ENCODE results near the gene SLCO1A2. TPM values are rescaled to one million over a fixed set of nuclear protein-coding genes. Genes with fewer than 3 reads are reported as not detected.
"Not testable (repeated sequence)": the region's sequence is repeated elsewhere in the genome, so short reads cannot be mapped to it uniquely, and the experiment has no call there.

The SLCO1A2 gene, protein sequence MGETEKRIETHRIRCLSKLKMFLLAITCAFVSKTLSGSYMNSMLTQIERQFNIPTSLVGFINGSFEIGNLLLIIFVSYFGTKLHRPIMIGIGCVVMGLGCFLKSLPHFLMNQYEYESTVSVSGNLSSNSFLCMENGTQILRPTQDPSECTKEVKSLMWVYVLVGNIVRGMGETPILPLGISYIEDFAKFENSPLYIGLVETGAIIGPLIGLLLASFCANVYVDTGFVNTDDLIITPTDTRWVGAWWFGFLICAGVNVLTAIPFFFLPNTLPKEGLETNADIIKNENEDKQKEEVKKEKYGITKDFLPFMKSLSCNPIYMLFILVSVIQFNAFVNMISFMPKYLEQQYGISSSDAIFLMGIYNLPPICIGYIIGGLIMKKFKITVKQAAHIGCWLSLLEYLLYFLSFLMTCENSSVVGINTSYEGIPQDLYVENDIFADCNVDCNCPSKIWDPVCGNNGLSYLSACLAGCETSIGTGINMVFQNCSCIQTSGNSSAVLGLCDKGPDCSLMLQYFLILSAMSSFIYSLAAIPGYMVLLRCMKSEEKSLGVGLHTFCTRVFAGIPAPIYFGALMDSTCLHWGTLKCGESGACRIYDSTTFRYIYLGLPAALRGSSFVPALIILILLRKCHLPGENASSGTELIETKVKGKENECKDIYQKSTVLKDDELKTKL
- total RNA-seq = not detected

GRCh38 chr12:21334771-21335325 lies at the start of gene SLCO1A2:
Gene SLCO1A2 (minus strand): TSS chr12:21334917. CDS start chr12:21334647, 270 bp downstream.
- Mint-ChIP-seq H3K27ac (no peak within 1 kb of the TSS), H3K36me3 (ENCODE audit: insufficient read depth in 2 of 2) (peaks cover 0 to 2% of the 10 kb centered on the region in 2 donors), H3K9me3 (peaks cover 0 to 1% of the 10 kb centered on the region in 2 donors), H3K4me1 (ENCODE audit: low read depth) (no peaks in the 10 kb centered on the region), H3K4me3 (no peak within 1 kb of the TSS), H3K27me3 (ENCODE audit: low read depth) (no peaks in the 10 kb centered on the region)
- ATAC-seq (replicated peaks in 1 of 2) = no peak
- no peak for DNase-seq

GRCh38 chr12:21384261-21384660 lies 49.5 kb upstream of the SLCO1A2 start:
- no peaks in the 10 kb centered on the region for H3K9me3 Mint-ChIP-seq
- no peak overlapping the region for H3K27ac Mint-ChIP-seq
- no peaks in the 10 kb centered on the region for H3K4me1 Mint-ChIP-seq (ENCODE audit: low read depth)
- no peaks in the 10 kb centered on the region for H3K36me3 Mint-ChIP-seq (ENCODE audit: insufficient read depth in 2 of 2)
- H3K27me3 Mint-ChIP-seq (ENCODE audit: low read depth) = peaks cover 6% of the 10 kb centered on the region
- DNase-seq = no peak
- no peak for ATAC-seq (replicated peaks in 1 of 2)
- no peak overlapping the region for H3K4me3 Mint-ChIP-seq

DNA sequence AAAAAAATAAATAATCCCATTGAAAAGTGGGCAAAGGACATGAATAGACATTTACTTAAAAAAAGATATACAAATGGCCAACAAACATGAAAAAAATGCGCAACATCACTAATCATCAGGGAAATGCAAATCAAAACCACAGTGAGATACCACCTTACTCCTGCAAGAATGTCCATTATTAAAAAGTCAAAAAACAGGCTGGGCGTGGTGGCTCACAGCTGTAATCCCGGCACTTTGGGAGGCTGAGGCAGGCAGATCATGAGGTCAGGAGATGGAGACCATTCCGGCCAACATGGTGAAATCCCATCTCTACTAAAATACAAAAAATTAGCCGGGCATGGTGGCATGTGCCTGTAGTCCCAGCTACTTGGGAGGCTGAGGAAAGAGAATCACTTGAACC lies 46.6 kb upstream of the SLCO1A2 start:
- H3K4me1 Mint-ChIP-seq (ENCODE audit: low read depth); H3K9me3 Mint-ChIP-seq; DNase-seq; ATAC-seq (replicated peaks in 1 of 2); H3K27ac Mint-ChIP-seq; H3K36me3 Mint-ChIP-seq (ENCODE audit: insufficient read depth in 2 of 2); H3K27me3 Mint-ChIP-seq (ENCODE audit: low read depth); H3K4me3 Mint-ChIP-seq: not testable (repeated sequence)

DNA sequence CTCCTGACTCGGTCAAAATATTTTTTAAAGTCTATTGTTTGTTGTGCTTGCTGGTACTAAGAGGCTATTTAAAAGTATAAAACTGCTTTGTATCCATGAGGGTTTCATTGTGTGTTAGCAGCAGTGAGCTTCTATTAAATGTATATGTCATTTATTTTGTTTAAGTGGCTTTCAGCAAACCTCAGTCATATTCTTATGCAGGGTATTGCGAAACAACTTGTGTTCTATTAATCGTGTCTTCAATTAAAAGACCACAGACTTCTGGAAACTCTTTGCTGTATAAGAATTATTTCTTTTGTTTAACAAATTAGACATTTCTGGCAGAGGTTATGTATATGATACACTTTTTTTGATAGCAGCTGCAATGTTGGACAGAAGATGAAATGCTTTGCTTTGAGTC lies 44.5 kb upstream of the SLCO1A2 start:
- no peaks in the 10 kb centered on the region for H3K9me3 Mint-ChIP-seq
- H3K36me3 Mint-ChIP-seq (ENCODE audit: insufficient read depth in 2 of 2) = no peaks in the 10 kb centered on the region
- H3K27ac Mint-ChIP-seq = no peak overlapping the region
- DNase-seq = no peak
- no peaks in the 10 kb centered on the region for H3K4me1 Mint-ChIP-seq (ENCODE audit: low read depth)
- H3K27me3 Mint-ChIP-seq (ENCODE audit: low read depth) = peaks cover 6% of the 10 kb centered on the region
- no peak for ATAC-seq (replicated peaks in 1 of 2)
- no peak overlapping the region for H3K4me3 Mint-ChIP-seq

DNA sequence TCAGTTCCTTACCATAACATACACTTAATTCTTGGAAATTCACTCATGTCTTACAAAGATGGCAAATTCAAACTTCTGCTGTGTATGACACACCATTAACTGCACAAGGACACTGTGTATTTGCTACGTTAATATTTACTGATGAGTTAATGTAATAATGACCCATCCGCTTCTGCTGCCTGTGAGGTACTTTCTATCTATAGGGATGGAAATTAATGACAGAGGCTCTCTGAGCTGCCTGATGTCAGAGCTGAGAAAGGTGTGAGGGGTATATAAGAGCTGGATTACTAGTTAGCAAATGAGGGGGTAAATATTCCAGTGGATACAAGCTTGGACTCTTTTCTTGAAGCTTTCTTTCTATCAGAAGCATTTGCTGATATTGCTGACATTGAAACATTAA lies 37.9 kb upstream of the SLCO1A2 start, which contains the start of gene IAPP:
IAPP (plus strand) TSS at position 301 of the 400 bp plus-strand sequence. CDS start 450 bp downstream, outside the sequence.
- no peaks in the 10 kb centered on the region for H3K9me3 Mint-ChIP-seq
- no peak within 1 kb of the TSS for H3K4me3 Mint-ChIP-seq

DNA sequence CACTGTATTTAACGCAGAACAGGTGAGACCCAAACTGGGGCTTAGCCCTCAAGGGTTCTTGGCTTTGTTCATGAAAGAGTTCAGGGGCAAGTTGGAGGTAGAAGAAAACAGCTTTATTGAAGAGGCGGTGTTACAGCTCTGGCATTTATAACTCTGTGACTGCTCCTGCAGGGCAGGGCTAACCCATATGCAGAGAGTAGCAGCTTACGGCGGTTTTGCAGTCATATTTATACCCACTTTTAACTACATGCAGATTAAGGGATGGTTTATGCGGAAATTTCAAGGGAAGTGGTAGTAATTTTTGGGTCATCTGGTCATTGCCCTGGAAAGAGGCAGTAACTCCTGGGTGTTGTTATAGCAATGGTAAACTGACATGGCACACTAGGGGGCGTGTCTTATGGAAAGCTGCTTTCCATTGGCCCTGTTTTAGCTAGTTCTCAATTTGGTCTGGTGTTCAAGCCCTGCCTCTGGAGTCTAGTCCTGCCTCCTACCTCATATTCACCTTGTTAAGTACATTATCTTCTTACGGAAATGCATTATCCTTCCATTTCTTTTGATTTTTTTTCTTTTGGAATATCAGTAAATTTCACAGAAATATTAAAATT lies 36.2 kb upstream of the SLCO1A2 start:
- peaks cover 5% of the 10 kb centered on the region for H3K4me1 Mint-ChIP-seq (ENCODE audit: low read depth)
- ATAC-seq (replicated peaks in 1 of 2) = no peak
- H3K27ac Mint-ChIP-seq = no peak overlapping the region
- no peak overlapping the region for H3K4me3 Mint-ChIP-seq
- no peaks in the 10 kb centered on the region for H3K36me3 Mint-ChIP-seq (ENCODE audit: insufficient read depth in 2 of 2)
- H3K9me3 Mint-ChIP-seq = peaks cover 1 to 2% of the 10 kb centered on the region in 2 donors
- DNase-seq = no peak
- H3K27me3 Mint-ChIP-seq (ENCODE audit: low read depth) = peaks cover 7% of the 10 kb centered on the region

More for the DNA sequence above, 37.9 kb upstream of the SLCO1A2 start, which contains the start of gene IAPP:
- Mint-ChIP-seq H3K36me3 (ENCODE audit: insufficient read depth in 2 of 2) (no peaks in the 10 kb centered on the region), H3K27me3 (ENCODE audit: low read depth) (peaks cover 7% of the 10 kb centered on the region), H3K4me1 (ENCODE audit: low read depth) (peaks cover 5% of the 10 kb centered on the region), H3K27ac (no peak within 1 kb of the TSS)
- no peak for DNase-seq
- ATAC-seq (replicated peaks in 1 of 2) = no peak

- peaks cover 5% of the 10 kb centered on the region for H3K4me1 Mint-ChIP-seq (ENCODE audit: low read depth)
- H3K9me3 Mint-ChIP-seq = peaks cover 1 to 5% of the 10 kb centered on the region in 2 donors
- peak in 1 of 2 donors; percentile 48 for ATAC-seq (replicated peaks in 1 of 2)
- peaks cover 7% of the 10 kb centered on the region for H3K27me3 Mint-ChIP-seq (ENCODE audit: low read depth)
- H3K27ac Mint-ChIP-seq = no peak overlapping the region
- H3K4me3 Mint-ChIP-seq = no peak overlapping the region
- DNase-seq = no peak
- H3K36me3 Mint-ChIP-seq (ENCODE audit: insufficient read depth in 2 of 2) = no peaks in the 10 kb centered on the region
Observed at GRCh38 chr12:21369141-21369980, 34.6 kb upstream of the SLCO1A2 start.

DNA sequence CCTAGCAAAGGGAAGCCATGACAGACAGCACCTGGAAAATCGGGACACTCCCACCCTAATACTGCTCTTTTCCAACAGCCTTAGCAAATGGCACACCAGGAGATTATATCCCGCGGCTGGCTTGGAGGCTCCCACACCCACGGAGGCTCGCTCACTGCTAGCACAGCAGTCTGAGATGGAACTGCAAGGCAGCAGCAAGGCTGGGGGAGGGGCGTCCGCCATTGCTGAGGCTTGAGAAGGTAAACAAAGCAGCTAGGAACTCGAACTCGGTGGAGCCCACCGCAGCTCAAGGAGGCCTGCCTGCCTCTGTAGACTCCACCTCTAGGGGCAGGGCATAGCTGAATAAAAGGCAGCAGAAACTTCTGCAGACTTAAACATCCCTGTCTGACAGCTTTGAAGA lies 25.9 kb upstream of the SLCO1A2 start:
- not testable (repeated sequence) for H3K4me1 Mint-ChIP-seq (ENCODE audit: low read depth); DNase-seq; ATAC-seq (replicated peaks in 1 of 2); H3K27ac Mint-ChIP-seq; H3K9me3 Mint-ChIP-seq; H3K4me3 Mint-ChIP-seq; H3K27me3 Mint-ChIP-seq (ENCODE audit: low read depth); H3K36me3 Mint-ChIP-seq (ENCODE audit: insufficient read depth in 2 of 2)

- H3K9me3 Mint-ChIP-seq = no peaks in the 10 kb centered on the region
Observed at GRCh38 chr12:21354641-21355040, 19.9 kb upstream of the SLCO1A2 start.

GRCh38 chr12:21353948-21354347 lies 19.2 kb upstream of the SLCO1A2 start:
- Mint-ChIP-seq H3K27me3 (ENCODE audit: low read depth) (peaks cover 19% of the 10 kb centered on the region), H3K9me3 (no peaks in the 10 kb centered on the region), H3K4me1 (ENCODE audit: low read depth) (no peaks in the 10 kb centered on the region), H3K27ac (no peak overlapping the region), H3K36me3 (ENCODE audit: insufficient read depth in 2 of 2) (no peaks in the 10 kb centered on the region), H3K4me3 (no peak overlapping the region)
- DNase-seq (no peak), ATAC-seq (replicated peaks in 1 of 2) (no peak)

More at GRCh38 chr12:21354641-21355040, 19.9 kb upstream of the SLCO1A2 start:
- ATAC-seq (replicated peaks in 1 of 2) = no peak
- peaks cover 19% of the 10 kb centered on the region for H3K27me3 Mint-ChIP-seq (ENCODE audit: low read depth)
- no peaks in the 10 kb centered on the region for H3K36me3 Mint-ChIP-seq (ENCODE audit: insufficient read depth in 2 of 2)
- no peak overlapping the region for H3K4me3 Mint-ChIP-seq
- H3K4me1 Mint-ChIP-seq (ENCODE audit: low read depth) = no peaks in the 10 kb centered on the region
- no peak for DNase-seq
- H3K27ac Mint-ChIP-seq = no peak overlapping the region

DNA sequence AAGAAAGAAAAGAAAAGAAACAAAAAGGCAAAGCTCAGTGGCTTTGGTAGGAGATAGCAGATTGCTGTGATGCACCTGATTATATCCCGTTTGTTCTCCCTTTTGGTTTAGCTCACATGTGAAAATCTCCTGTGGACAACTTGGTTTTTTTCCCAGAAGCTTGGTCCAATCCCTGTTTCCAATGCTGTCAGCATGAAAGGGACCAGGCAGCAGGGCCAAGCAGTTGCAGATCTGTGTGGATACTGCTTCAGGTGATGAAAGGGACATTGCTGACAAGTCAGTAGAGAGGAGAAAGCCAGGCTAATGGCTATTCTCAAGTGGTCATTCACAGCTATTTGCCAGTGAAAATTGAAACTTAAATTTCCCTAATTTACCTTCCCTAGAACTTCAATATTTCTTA lies 18.8 kb upstream of the SLCO1A2 start:
- no peaks in the 10 kb centered on the region for H3K36me3 Mint-ChIP-seq (ENCODE audit: insufficient read depth in 2 of 2)
- DNase-seq (no peak), ATAC-seq (replicated peaks in 1 of 2) (no peak)
- H3K4me1 Mint-ChIP-seq (ENCODE audit: low read depth) = no peaks in the 10 kb centered on the region
- no peak overlapping the region for H3K4me3 Mint-ChIP-seq
- H3K9me3 Mint-ChIP-seq = no peaks in the 10 kb centered on the region
- H3K27me3 Mint-ChIP-seq (ENCODE audit: low read depth) = peaks cover 19% of the 10 kb centered on the region
- H3K27ac Mint-ChIP-seq = no peak overlapping the region

DNA sequence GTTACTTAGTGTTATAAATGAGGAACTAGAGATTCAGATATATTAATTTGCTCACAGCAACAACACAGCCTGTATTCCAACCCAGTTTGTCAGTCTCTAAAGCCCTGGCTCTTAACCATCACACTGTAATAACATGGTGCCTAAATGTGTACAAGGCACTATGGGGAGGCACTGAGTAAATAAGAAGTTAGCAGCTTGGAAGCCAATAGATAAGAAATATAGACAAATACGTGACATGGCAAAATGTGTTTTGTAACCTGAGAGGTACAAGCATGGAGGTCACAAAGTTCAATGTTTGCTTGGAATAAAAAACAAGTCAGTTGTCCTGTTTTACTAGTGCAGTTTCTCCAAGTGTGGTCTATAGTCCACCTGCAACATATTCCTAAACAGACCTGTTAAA lies 16.3 kb upstream of the SLCO1A2 start:
- Mint-ChIP-seq H3K4me1 (ENCODE audit: low read depth) (no peaks in the 10 kb centered on the region), H3K27ac (no peak overlapping the region), H3K36me3 (ENCODE audit: insufficient read depth in 2 of 2) (no peaks in the 10 kb centered on the region), H3K4me3 (no peak overlapping the region), H3K27me3 (ENCODE audit: low read depth) (peaks cover 19% of the 10 kb centered on the region), H3K9me3 (no peaks in the 10 kb centered on the region)
- DNase-seq = no peak
- ATAC-seq (replicated peaks in 1 of 2) = no peak
